HG02840 (cell line): ENCODE measurements around the gene SLC16A11.

Source experiments
- ATAC-seq: cut with Tn5 transposase; IDR thresholded peaks from one replicate; pipeline ENCODE4 v1.9.1; 2021; ENCODE audit warnings: mild to moderate bottlenecking, moderate library complexity, moderate number of reproducible peaks; ENCODE audit not compliant: unreplicated experiment, low FRiP score

SLC16A11 gene

GRCh38 chr17:7029096-7029495, 14.8 kb downstream of the SLC16A11 start:
- ATAC-seq, result no peak

- no peak for ATAC-seq
Observed at GRCh38 chr17:7027335-7027734, 16.6 kb downstream of the SLC16A11 start.

- ATAC-seq, result no peak
Observed at GRCh38 chr17:7026471-7027115, 17.3 kb downstream of the SLC16A11 start.

GRCh38 chr17:7025245-7025644, 18.6 kb downstream of the SLC16A11 start:
- no peak for ATAC-seq

GRCh38 chr17:7024402-7024785, 19.5 kb downstream of the SLC16A11 start:
- ATAC-seq, result no peak

GRCh38 chr17:7023576-7024401, 20.1 kb downstream of the SLC16A11 start:
- no peak for ATAC-seq

- no peak for ATAC-seq
Observed at GRCh38 chr17:7022781-7023571, 20.9 kb downstream of the SLC16A11 start, which contains the start of gene BCL6B. TSS of gene BCL6B (plus strand) at chr17:7023050. CDS start at chr17:7023672, 622 bp downstream.

- ATAC-seq, result no peak
Observed at GRCh38 chr17:7021993-7022778, 21.7 kb downstream of the SLC16A11 start.

- no peak for ATAC-seq
Observed at GRCh38 chr17:7020894-7021664, 22.8 kb downstream of the SLC16A11 start.

- ATAC-seq, result no peak
Observed at GRCh38 chr17:7019839-7020519, 23.9 kb downstream of the SLC16A11 start.

GRCh38 chr17:7019367-7019766, 24.5 kb downstream of the SLC16A11 start:
- no peak for ATAC-seq

GRCh38 chr17:7018331-7018964, 25.4 kb downstream of the SLC16A11 start:
- ATAC-seq, result no peak

- no peak for ATAC-seq
Observed at GRCh38 chr17:7017827-7018200, 26.1 kb downstream of the SLC16A11 start.

- ATAC-seq, result no peak
Observed at GRCh38 chr17:7016886-7017826, 26.7 kb downstream of the SLC16A11 start.

- ATAC-seq, result no peak
Observed at GRCh38 chr17:7016418-7016817, 27.5 kb downstream of the SLC16A11 start.

- peak; percentile 13 for ATAC-seq
Observed at GRCh38 chr17:7014995-7015958, 28.6 kb downstream of the SLC16A11 start.
